ENCODE results near the gene LRBA. TPM values are rescaled to one million over a fixed set of nuclear protein-coding genes. Genes with fewer than 3 reads are reported as not detected.

The LRBA gene
- total and polyA plus RNA-seq, 2 donors, result 18.4 to 38.6 TPM

DNA sequence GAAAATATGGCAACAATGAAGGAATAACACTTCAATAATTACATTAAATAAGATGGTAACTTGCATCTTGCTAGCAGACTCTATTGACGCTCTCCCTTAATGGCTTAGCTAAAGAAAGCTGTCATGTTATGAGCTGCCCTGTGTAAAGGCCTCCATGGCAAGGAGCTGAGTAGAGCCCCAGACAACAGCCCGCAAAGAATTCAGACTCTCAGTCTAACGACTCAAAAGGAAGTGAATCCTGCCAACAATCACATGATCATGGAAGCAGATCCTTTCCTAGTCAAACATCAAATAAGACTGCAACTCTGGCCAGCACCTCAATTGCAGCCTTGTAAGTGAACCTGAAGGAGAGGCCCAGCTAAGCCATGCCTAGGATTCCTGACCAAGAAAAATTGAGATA lies 275.5 kb downstream of the LRBA start:
- H3K36me3 ChIP-seq (ENCODE audit: control insufficient read depth in 2 of 2, insufficient read depth in 2 of 2, low read length in 1 of 2), result peaks cover 0 to 3% of the 10 kb centered on the region in 2 donors
- 95% methylated on average over 3 of the region's 3 CpGs for WGBS

DNA sequence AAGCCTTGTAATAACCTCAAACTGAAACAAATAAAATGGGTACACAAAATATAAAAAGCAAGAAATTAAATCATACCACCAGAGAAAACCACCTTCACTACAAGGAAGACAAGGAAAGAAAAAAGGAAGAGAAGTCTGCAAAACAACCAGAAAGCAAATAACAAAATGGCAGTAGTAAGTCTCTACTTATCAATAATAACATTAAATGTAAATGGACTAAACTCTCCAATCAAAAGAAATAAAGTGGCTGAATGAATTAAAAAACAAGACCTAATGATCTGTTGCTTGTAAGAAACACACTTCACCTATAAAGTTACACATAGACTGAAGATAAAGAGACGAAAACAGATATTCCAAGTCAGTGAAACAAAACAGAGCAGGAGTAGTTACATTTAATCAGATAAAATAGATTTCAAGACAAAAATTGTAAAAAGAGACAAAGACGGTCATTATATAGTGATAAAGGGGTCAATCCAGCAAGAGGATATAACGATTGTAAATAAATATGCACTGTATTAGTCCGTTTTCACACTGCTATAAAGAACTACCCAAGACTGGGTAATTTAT lies 289.0 kb downstream of the LRBA start:
- Histone ChIP-seq H3K4me1 (ENCODE audit: control insufficient read depth in 2 of 2, insufficient read depth in 2 of 2, low read length in 2 of 2) (no peaks in the 10 kb centered on the region), H3K27me3 (ENCODE audit: control insufficient read depth in 2 of 2, insufficient read depth in 1 of 2, low read length in 1 of 2) (no peaks in the 10 kb centered on the region), H3K27ac (ENCODE audit: low read depth in 1 of 2, low read length in 1 of 2) (no peak overlapping the region), H3K36me3 (ENCODE audit: control insufficient read depth in 2 of 2, insufficient read depth in 2 of 2, low read length in 1 of 2) (peaks cover 3 to 7% of the 10 kb centered on the region in 2 donors), H3K9me3 (ENCODE audit: control insufficient read depth in 2 of 2, insufficient read depth in 1 of 2, low read length in 1 of 2) (no peaks in the 10 kb centered on the region), H3K4me3 (ENCODE audit: low read length in 2 of 2) (no peak overlapping the region)
- no peak for DNase-seq (ENCODE audit: low read depth in 6 of 9, low spot score in 9 of 9)
- 86% methylated on average over 4 of the region's 4 CpGs for WGBS

More for the DNA sequence above, 275.5 kb downstream of the LRBA start:
- no peak overlapping the region for H3K27ac ChIP-seq (ENCODE audit: low read depth in 1 of 2, low read length in 1 of 2)
- H3K9me3 ChIP-seq (ENCODE audit: control insufficient read depth in 2 of 2, insufficient read depth in 1 of 2, low read length in 1 of 2), result no peaks in the 10 kb centered on the region
- H3K4me3 ChIP-seq (ENCODE audit: low read length in 2 of 2), result no peak overlapping the region
- no peak for DNase-seq (ENCODE audit: low read depth in 6 of 9, low spot score in 9 of 9)
- H3K4me1 ChIP-seq (ENCODE audit: control insufficient read depth in 2 of 2, insufficient read depth in 2 of 2, low read length in 2 of 2), result no peaks in the 10 kb centered on the region
- no peaks in the 10 kb centered on the region for H3K27me3 ChIP-seq (ENCODE audit: control insufficient read depth in 2 of 2, insufficient read depth in 1 of 2, low read length in 1 of 2)

DNA sequence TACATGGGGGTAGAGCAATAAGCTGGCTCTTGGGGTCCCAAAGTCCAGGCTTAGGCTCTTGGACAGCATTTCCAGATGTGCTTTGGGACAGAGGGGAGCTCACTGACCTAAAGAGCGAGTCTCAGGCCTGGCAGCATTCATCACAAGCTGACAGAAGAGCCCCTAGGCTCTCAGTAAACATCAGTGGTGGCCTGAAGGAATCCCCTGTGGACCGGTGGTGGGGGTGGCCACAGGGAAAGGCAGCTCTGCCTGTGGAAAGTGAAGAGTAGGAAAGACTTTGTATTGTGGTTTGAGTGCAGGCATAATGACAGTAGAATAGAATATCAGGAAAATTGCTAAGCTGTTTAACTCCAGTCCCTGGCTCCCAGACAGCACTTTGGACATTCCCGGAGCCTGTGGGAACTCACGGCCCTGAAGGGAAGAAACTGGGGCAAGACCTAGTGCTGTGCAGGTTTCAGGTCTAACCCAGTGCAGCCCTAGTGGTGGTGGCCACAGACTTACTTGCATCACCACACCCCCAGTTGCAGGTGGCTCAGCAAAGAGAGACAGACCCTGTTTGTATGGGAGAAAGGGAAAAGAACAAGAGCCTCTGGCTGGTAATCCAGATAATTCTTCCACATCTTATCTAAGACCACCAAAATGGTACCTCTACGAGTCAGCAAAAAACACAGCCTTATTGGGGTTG lies 291.2 kb downstream of the LRBA start:
- WGBS, result 98% methylated on average over 5 of the region's 5 CpGs
- H3K4me1 ChIP-seq (ENCODE audit: control insufficient read depth in 2 of 2, insufficient read depth in 2 of 2, low read length in 2 of 2), result no peaks in the 10 kb centered on the region
- H3K4me3 ChIP-seq (ENCODE audit: low read length in 2 of 2), result no peak overlapping the region
- no peak for DNase-seq (ENCODE audit: low read depth in 6 of 9, low spot score in 9 of 9)
- no peak overlapping the region for H3K27ac ChIP-seq (ENCODE audit: low read depth in 1 of 2, low read length in 1 of 2)
- H3K9me3 ChIP-seq (ENCODE audit: control insufficient read depth in 2 of 2, insufficient read depth in 1 of 2, low read length in 1 of 2), result no peaks in the 10 kb centered on the region
- H3K27me3 ChIP-seq (ENCODE audit: control insufficient read depth in 2 of 2, insufficient read depth in 1 of 2, low read length in 1 of 2), result no peaks in the 10 kb centered on the region
- peaks cover 3 to 7% of the 10 kb centered on the region in 2 donors for H3K36me3 ChIP-seq (ENCODE audit: control insufficient read depth in 2 of 2, insufficient read depth in 2 of 2, low read length in 1 of 2)

DNA sequence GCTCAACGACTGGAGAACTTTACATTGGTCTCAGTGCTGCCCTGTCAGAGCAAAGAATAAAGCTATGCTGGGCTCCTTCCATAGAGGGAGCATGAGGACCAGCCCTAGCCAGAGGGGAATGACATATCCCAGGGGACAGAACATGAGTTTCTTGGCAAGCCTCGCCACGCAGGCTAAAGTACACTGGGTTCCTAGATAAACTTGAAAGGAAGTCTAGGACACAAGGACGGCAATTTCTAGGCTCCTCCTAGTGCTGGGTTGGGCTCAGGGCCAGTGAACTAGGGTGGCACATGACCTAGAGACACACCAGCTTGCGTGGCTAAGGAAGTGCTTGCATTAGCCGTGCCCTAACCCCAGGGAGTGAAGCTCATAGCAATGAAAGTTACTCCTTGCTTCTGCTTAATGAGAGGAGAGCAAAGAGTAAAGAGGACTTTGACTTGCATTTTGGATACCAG lies 292.1 kb downstream of the LRBA start:
- Histone ChIP-seq H3K27me3 (ENCODE audit: control insufficient read depth in 2 of 2, insufficient read depth in 1 of 2, low read length in 1 of 2) (no peaks in the 10 kb centered on the region), H3K36me3 (ENCODE audit: control insufficient read depth in 2 of 2, insufficient read depth in 2 of 2, low read length in 1 of 2) (peaks cover 3 to 7% of the 10 kb centered on the region in 2 donors), H3K4me3 (ENCODE audit: low read length in 2 of 2) (no peak overlapping the region), H3K27ac (ENCODE audit: low read depth in 1 of 2, low read length in 1 of 2) (no peak overlapping the region), H3K4me1 (ENCODE audit: control insufficient read depth in 2 of 2, insufficient read depth in 2 of 2, low read length in 2 of 2) (no peaks in the 10 kb centered on the region), H3K9me3 (ENCODE audit: control insufficient read depth in 2 of 2, insufficient read depth in 1 of 2, low read length in 1 of 2) (no peaks in the 10 kb centered on the region)
- WGBS, result 79% methylated on average over 6 of the region's 6 CpGs
- DNase-seq (ENCODE audit: low read depth in 6 of 9, low spot score in 9 of 9), result no peak

DNA sequence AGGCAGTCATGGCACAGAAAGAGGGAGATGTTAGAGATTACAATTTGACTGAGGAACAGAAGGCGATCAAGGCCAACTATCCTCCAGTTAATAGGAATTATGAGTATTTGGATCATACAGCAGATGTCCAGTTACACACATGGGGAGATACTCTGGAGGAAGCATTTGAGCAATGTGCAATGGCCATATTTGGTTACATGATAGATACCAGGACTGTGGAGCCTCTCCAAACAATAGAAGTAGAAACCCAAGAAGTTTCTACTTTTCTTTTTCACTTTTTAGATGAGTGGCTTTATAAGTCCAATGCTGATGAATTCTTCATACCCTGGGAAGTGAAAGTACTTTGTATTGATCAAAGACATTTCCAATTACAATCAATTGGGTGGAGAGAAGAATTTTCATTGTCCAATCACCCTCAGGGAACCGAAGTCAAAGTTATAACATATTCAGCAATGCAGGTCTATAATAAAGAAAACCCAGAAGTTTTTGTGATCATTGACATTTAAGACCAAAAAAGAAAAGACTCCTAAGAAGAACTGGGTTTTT lies 294.0 kb downstream of the LRBA start:
- no peak overlapping the region for H3K4me3 ChIP-seq (ENCODE audit: low read length in 2 of 2)
- no peaks in the 10 kb centered on the region for H3K4me1 ChIP-seq (ENCODE audit: control insufficient read depth in 2 of 2, insufficient read depth in 2 of 2, low read length in 2 of 2)
- no peaks in the 10 kb centered on the region for H3K27me3 ChIP-seq (ENCODE audit: control insufficient read depth in 2 of 2, insufficient read depth in 1 of 2, low read length in 1 of 2)
- H3K27ac ChIP-seq (ENCODE audit: low read depth in 1 of 2, low read length in 1 of 2), result no peak overlapping the region
- no peaks in the 10 kb centered on the region for H3K9me3 ChIP-seq (ENCODE audit: control insufficient read depth in 2 of 2, insufficient read depth in 1 of 2, low read length in 1 of 2)
- 98% methylated on average over 2 of the region's 2 CpGs for WGBS
- no peak for DNase-seq (ENCODE audit: low read depth in 6 of 9, low spot score in 9 of 9)
- H3K36me3 ChIP-seq (ENCODE audit: control insufficient read depth in 2 of 2, insufficient read depth in 2 of 2, low read length in 1 of 2), result peaks cover 3 to 7% of the 10 kb centered on the region in 2 donors

DNA sequence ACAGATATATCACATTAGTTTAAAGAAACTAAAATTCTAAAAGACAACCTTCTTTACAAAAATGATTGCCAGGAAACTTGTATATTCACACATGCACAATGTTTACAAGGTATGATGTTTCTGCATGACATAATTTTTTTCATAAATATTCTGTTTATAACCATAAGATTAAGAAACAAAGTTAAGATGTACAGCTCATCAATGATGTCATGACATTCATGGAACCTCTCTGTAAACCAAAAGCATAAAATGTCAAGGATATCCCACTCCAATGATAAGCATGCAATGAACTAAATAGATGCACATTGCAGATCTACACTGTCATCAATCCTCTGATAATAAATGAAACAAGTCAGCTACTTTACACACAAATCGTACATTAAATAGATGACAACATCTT lies 297.1 kb downstream of the LRBA start:
- Histone ChIP-seq H3K36me3 (ENCODE audit: control insufficient read depth in 2 of 2, insufficient read depth in 2 of 2, low read length in 1 of 2) (no peaks in the 10 kb centered on the region), H3K27me3 (ENCODE audit: control insufficient read depth in 2 of 2, insufficient read depth in 1 of 2, low read length in 1 of 2) (no peaks in the 10 kb centered on the region), H3K4me3 (ENCODE audit: low read length in 2 of 2) (no peak overlapping the region), H3K27ac (ENCODE audit: low read depth in 1 of 2, low read length in 1 of 2) (no peak overlapping the region), H3K9me3 (ENCODE audit: control insufficient read depth in 2 of 2, insufficient read depth in 1 of 2, low read length in 1 of 2) (no peaks in the 10 kb centered on the region), H3K4me1 (ENCODE audit: control insufficient read depth in 2 of 2, insufficient read depth in 2 of 2, low read length in 2 of 2) (no peaks in the 10 kb centered on the region)
- WGBS, result 97% methylated on average over 1 of the region's 1 CpG
- DNase-seq (ENCODE audit: low read depth in 6 of 9, low spot score in 9 of 9), result no peak

DNA sequence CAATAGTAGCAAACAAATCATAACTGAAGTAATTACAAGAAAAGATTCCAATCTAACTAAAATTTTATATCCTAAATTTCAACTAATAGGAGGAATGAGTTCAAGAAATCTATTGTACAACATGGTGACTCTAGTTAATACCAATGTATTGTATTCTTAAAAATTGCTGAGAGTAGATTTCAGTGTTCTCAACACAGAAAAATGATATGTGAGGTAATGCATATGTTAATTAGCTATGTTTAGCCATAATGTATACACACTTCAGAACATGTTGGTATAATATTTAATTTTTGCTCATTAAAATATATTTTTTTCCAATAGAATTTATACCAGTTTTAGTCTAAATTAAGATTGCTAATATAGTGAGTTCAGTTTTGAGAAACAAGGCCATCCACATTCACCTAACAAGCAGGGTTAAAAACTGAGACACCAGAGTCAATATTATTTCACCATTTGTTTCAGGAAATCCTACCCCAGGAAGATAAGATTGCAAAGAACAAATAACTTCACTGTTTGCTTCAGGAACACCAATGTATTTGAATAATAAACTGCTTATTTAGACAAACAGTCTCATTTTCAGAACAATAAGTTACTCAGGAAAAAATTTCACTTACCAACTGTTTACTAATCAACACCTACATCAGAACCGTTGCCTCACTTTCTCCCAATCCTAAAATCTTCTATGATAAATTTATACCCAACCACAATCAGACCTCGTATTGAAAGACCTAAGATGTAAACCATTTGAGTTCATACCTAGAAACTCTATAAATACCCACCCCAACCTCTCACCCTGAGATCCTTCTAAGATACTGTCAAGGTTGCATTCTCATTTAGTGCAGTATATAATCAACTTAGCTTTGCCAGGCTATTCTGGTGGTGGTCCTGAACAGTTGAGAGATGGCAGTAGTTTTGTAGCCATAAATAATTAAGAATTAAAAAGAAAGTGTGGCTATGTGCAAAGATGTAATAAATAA lies 300.3 kb downstream of the LRBA start:
- no peak overlapping the region for H3K27ac ChIP-seq (ENCODE audit: low read depth in 1 of 2, low read length in 1 of 2)
- 98% methylated on average over 2 of the region's 2 CpGs for WGBS
- DNase-seq (ENCODE audit: low read depth in 6 of 9, low spot score in 9 of 9), result no peak
- H3K4me1 ChIP-seq (ENCODE audit: control insufficient read depth in 2 of 2, insufficient read depth in 2 of 2, low read length in 2 of 2), result no peaks in the 10 kb centered on the region
- H3K9me3 ChIP-seq (ENCODE audit: control insufficient read depth in 2 of 2, insufficient read depth in 1 of 2, low read length in 1 of 2), result no peaks in the 10 kb centered on the region
- no peaks in the 10 kb centered on the region for H3K27me3 ChIP-seq (ENCODE audit: control insufficient read depth in 2 of 2, insufficient read depth in 1 of 2, low read length in 1 of 2)
- no peak overlapping the region for H3K4me3 ChIP-seq (ENCODE audit: low read length in 2 of 2)
- H3K36me3 ChIP-seq (ENCODE audit: control insufficient read depth in 2 of 2, insufficient read depth in 2 of 2, low read length in 1 of 2), result no peaks in the 10 kb centered on the region

DNA sequence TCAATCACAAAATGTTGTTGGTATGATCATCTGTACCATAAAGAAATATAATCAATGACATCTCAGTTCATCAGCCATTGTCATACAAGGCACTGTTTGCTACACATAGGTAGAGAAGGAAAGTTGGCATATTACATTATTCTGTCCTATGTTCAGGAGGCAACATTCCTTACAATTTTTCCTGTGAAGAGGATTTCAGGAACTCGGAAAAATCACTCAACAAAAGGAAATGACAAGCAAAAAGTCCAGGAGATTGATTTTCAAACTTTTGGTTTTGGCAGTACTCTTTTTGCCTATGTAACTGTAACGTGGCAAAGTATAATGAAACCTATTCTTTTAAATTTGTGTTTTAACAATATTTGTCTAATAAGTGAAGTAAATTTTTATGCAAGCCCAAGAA lies 301.8 kb downstream of the LRBA start:
- no peaks in the 10 kb centered on the region for H3K9me3 ChIP-seq (ENCODE audit: control insufficient read depth in 2 of 2, insufficient read depth in 1 of 2, low read length in 1 of 2)
- 96% methylated on average over 2 of the region's 2 CpGs for WGBS
- H3K36me3 ChIP-seq (ENCODE audit: control insufficient read depth in 2 of 2, insufficient read depth in 2 of 2, low read length in 1 of 2), result no peaks in the 10 kb centered on the region
- DNase-seq (ENCODE audit: low read depth in 6 of 9, low spot score in 9 of 9), result no peak
- H3K4me1 ChIP-seq (ENCODE audit: control insufficient read depth in 2 of 2, insufficient read depth in 2 of 2, low read length in 2 of 2), result no peaks in the 10 kb centered on the region
- no peak overlapping the region for H3K27ac ChIP-seq (ENCODE audit: low read depth in 1 of 2, low read length in 1 of 2)
- H3K27me3 ChIP-seq (ENCODE audit: control insufficient read depth in 2 of 2, insufficient read depth in 1 of 2, low read length in 1 of 2), result no peaks in the 10 kb centered on the region
- H3K4me3 ChIP-seq (ENCODE audit: low read length in 2 of 2), result no peak overlapping the region
